Measurements from ENCODE around the gene MMP23B.

DNA sequence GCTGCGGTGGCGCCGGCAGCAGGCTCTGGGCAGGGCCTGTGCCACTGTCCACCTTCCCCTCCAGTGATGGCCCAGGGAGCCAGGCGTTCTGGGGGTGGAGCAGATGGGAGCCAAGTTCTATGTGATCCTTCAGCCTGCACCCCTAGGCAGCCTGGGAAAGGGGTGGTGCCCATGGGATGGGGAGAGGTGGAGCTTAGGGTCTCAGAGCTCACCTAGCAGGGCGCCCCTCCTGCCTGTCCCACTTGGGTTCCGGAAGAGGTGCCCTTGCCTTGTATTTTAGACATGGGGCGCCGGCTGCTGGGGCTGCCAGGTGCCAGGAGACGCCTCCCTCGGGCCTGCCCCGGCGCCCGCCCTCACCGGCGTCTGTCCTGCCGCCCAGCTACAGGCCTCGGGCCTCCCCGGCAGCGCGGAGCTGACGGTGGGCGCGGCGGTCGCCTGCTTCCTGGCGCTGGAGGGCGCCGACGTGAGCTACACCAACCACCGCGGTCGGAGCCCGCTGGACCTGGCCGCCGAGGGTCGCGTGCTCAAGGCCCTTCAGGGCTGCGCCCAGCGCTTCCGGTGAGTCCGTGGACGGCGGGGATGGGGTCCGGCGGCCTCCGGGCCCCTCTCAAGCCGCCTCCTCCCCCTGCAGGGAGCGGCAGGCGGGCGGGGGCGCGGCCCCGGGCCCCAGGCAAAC, 3.1 kb upstream of the MMP23B start:
- TF ChIP-seq, protein P1, sequence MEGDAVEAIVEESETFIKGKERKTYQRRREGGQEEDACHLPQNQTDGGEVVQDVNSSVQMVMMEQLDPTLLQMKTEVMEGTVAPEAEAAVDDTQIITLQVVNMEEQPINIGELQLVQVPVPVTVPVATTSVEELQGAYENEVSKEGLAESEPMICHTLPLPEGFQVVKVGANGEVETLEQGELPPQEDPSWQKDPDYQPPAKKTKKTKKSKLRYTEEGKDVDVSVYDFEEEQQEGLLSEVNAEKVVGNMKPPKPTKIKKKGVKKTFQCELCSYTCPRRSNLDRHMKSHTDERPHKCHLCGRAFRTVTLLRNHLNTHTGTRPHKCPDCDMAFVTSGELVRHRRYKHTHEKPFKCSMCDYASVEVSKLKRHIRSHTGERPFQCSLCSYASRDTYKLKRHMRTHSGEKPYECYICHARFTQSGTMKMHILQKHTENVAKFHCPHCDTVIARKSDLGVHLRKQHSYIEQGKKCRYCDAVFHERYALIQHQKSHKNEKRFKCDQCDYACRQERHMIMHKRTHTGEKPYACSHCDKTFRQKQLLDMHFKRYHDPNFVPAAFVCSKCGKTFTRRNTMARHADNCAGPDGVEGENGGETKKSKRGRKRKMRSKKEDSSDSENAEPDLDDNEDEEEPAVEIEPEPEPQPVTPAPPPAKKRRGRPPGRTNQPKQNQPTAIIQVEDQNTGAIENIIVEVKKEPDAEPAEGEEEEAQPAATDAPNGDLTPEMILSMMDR (IDR thresholded peaks at IDR 0.05) = no peak
- no peak for TF ChIP-seq POLR2A (IDR thresholded peaks at IDR 0.05)

Data from right lobe of liver (tissue), 4 donors.